ENCODE data around the gene ALDH1A1.

DNA sequence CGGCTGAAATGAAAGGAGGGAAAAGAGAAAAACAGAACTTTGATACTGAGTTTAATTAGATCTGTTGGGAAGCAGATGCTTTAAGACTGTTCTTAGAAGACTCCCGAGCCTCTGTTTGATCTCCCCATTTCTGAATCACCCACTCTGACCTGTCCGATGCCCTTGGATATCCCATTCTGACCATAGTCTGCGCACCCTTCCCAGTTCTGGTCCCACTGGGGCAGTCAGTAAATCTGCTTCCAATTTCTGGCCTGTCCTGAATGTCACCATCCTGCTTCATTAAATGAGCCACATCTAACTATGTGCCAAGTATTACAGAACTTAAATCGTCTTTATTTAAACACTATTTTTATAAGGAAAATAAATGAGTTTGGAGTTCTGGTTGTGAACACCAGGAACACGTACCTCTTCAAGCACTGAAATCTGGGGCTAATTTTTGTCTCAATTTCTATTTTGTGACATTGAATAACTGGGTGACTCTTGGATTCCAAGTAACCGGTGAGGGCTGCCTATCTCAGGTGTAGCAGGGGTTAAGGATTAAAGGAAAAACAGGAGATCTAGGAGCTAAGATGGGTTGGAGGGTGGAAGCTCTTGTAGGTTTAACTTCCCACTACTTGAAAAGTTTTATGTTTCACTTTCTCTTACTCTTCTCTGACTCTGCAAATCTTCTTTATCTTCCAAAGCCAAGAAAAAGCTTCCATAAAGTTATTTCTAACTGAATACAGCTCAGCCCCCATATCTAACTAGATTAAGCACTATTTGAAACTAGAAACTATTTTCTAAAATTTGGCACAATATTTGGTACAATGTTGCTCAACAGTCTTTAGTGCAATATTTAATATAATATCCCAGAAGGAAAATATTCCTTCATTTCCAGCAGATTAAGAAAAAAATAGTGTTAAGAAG is 40.1 kb downstream of the ALDH1A1 start:
- TF ChIP-seq, protein P1, sequence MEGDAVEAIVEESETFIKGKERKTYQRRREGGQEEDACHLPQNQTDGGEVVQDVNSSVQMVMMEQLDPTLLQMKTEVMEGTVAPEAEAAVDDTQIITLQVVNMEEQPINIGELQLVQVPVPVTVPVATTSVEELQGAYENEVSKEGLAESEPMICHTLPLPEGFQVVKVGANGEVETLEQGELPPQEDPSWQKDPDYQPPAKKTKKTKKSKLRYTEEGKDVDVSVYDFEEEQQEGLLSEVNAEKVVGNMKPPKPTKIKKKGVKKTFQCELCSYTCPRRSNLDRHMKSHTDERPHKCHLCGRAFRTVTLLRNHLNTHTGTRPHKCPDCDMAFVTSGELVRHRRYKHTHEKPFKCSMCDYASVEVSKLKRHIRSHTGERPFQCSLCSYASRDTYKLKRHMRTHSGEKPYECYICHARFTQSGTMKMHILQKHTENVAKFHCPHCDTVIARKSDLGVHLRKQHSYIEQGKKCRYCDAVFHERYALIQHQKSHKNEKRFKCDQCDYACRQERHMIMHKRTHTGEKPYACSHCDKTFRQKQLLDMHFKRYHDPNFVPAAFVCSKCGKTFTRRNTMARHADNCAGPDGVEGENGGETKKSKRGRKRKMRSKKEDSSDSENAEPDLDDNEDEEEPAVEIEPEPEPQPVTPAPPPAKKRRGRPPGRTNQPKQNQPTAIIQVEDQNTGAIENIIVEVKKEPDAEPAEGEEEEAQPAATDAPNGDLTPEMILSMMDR (IDR thresholded peaks at IDR 0.05; ENCODE audit: insufficient read depth, low read depth, low read length), result no peak
- no peak for TF ChIP-seq EZH2 (IDR thresholded peaks at IDR 0.05; ENCODE audit: insufficient read depth, low read length)

All from astrocyte (in vitro differentiated cells and primary cell).